Peyer's patch (tissue), 4 donors: ENCODE results near the gene SDHD. TPM values are rescaled to one million over a fixed set of nuclear protein-coding genes. Genes with fewer than 3 reads are reported as not detected.

ENCODE experiments used
- DNase-seq, 3 donors: peaks; one replicate each; pipeline ENCODE4 v3.0.0-alpha.2; 2017 to 2019
- H3K27ac ChIP-seq, 4 donors: fragments of 200-600 bp; sonication (generic); one replicate each; pipeline ENCODE4 v1.5.1; 2016 to 2019
- H3K27me3 ChIP-seq, 2 donors: fragments of 200-600 bp; sonication (generic); one replicate each; pipeline ENCODE4 v1.5.1; 2019
- H3K36me3 ChIP-seq, 3 donors: fragments of 200-600 bp; sonication (generic); one replicate each; pipeline ENCODE4 v1.5.1; 2016 to 2019
- H3K4me1 ChIP-seq, 4 donors: fragments of 200-600 bp; sonication (generic); one replicate each; pipeline ENCODE4 v1.5.1; 2016 to 2019
- H3K4me3 ChIP-seq, 4 donors: fragments of 200-600 bp; sonication (generic); 1 replicate in 3 of 4; 2 replicates in 1 of 4; pipeline ENCODE4 v1.5.1; 2016 to 2019; ENCODE audit warnings: mild to moderate bottlenecking in 1 of 4
- H3K9me3 ChIP-seq, 4 donors: fragments of 200-600 bp; sonication (generic); one replicate each; pipeline ENCODE4 v1.5.1; 2016 to 2019; ENCODE audit warnings: mild to moderate bottlenecking in 1 of 4
- POLR2A ChIP-seq, 2 donors: fragments of 450-650 bp; IDR thresholded peaks; one replicate each; pipeline ENCODE4 v1.5.1; 2017; ENCODE audit warnings: antibody characterized with exemption in 2 of 2, mild to moderate bottlenecking in 2 of 2, moderate library complexity in 2 of 2
- total RNA-seq, 4 donors: library from RNA; depleted of rRNA; stranded (reverse); fragments of >200 nt; gene quantifications; one replicate each; pipeline ENCODE4 v1.1.0, GENCODE V29; 2016
- TF ChIP-seq, protein P1 (sequence below), 6 experiments: fragments of 450-650 bp in 4 of 6; fragments of 200-600 bp in 2 of 6; sonication (generic) in 1 of 6; IDR thresholded peaks; one replicate each; pipeline ENCODE4 v1.5.1; 2017 to 2019; ENCODE audit warnings: antibody characterized with exemption in 6 of 6, mild to moderate bottlenecking in 3 of 6, moderate library complexity in 1 of 6

The SDHD gene
- total RNA-seq, 4 donors from 2014 or later = 114 to 290 (median 149) TPM

DNA sequence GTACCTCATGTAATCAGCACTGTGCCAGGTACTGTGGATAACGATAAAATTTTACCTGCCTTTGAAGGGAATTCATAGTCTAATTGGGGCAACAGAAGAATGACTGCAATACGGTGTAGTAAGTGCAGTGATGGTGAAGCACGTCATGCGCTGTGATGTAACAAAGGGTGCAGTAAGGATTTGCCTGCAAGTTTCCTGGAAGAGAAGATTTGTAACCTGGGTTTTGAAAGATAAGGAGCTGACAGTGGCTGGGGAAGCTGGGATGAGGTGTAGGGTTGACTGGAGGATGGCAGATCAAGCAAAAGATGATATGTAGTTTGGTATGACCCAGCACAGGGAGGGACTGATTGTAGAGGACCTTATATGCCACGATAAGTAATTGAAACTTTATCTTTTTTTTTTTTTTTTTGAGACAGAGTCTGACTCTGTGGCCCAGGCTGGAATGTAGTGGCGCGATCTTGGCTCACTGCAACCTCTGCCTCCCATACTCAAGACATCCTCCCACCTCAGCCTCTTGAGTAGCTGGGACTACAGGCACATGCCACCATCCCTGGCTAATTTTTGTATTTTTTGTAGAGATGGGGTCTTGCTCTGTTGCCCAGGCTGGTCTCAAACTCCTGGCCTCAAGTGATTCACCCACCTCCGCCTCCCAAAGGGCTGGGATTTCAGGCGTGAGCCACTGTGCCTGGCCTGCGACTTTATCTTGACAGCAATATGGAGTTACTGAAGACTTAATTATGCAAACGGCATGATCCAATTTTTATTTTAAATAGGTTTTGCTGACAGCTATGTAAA, 11.3 kb downstream of the SDHD start:
- no peak for DNase-seq
- Histone ChIP-seq H3K4me1 (no peaks in the 10 kb centered on the region), H3K9me3 (no peaks in the 10 kb centered on the region), H3K36me3 (peaks cover 0 to 34% (median 0%) of the 10 kb centered on the region in 3 donors), H3K27ac (no peak overlapping the region), H3K4me3 (no peak overlapping the region), H3K27me3 (no peaks in the 10 kb centered on the region)
- TF ChIP-seq, protein P1, sequence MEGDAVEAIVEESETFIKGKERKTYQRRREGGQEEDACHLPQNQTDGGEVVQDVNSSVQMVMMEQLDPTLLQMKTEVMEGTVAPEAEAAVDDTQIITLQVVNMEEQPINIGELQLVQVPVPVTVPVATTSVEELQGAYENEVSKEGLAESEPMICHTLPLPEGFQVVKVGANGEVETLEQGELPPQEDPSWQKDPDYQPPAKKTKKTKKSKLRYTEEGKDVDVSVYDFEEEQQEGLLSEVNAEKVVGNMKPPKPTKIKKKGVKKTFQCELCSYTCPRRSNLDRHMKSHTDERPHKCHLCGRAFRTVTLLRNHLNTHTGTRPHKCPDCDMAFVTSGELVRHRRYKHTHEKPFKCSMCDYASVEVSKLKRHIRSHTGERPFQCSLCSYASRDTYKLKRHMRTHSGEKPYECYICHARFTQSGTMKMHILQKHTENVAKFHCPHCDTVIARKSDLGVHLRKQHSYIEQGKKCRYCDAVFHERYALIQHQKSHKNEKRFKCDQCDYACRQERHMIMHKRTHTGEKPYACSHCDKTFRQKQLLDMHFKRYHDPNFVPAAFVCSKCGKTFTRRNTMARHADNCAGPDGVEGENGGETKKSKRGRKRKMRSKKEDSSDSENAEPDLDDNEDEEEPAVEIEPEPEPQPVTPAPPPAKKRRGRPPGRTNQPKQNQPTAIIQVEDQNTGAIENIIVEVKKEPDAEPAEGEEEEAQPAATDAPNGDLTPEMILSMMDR (IDR thresholded peaks at IDR 0.05) = no peak
- TF ChIP-seq POLR2A (IDR thresholded peaks at IDR 0.05) = no peak

DNA sequence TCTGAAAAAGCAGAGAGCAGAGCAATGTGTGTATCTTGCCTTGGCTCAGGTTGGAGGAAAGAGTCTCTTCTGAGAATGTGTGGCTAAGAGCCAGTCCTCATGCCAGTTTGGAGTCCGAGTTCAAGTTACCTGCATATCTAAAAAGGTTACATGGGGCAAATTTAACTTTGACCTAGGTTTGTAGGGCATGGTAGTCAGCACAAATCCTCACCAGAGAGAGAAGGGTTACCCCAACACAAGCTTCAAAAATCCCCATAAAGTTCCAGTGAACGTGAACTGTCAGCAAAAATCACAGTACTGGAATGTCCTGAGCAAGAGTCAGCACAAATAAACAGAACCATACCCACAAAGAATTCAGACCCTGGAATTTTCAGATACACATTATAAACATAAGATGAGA, 13.8 kb downstream of the SDHD start:
- Histone ChIP-seq H3K4me3 (no peak overlapping the region), H3K4me1 (no peaks in the 10 kb centered on the region), H3K27me3 (no peaks in the 10 kb centered on the region), H3K36me3 (peaks cover 0 to 9% (median 0%) of the 10 kb centered on the region in 3 donors), H3K27ac (no peak overlapping the region), H3K9me3 (no peaks in the 10 kb centered on the region)
- DNase-seq = no peak
- TF ChIP-seq, protein P1 (IDR thresholded peaks at IDR 0.05) = no peak
- TF ChIP-seq POLR2A (IDR thresholded peaks at IDR 0.05) = no peak

DNA sequence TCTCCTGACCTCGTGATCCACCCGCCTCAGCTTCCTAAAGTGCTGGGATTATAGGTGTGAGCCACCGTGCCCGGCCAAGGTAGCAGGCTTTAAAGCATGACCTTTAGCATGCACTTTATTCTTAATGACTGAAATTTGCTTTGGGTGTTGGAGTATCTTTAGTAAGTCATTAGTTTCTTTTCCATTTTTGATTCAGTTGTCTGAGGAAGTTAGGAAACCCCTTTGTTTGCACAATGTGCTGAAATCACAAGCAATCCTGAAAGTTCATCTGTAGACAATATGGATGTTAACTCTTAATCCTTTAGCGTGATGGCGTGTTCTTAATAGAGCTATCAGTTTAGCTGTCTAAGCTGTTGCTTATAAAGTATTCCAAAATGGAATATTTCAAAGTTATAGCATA, 16.8 kb downstream of the SDHD start:
- H3K36me3 ChIP-seq = no peaks in the 10 kb centered on the region
- H3K9me3 ChIP-seq = no peaks in the 10 kb centered on the region
- DNase-seq = no peak
- no peak overlapping the region for H3K4me3 ChIP-seq
- H3K4me1 ChIP-seq = no peaks in the 10 kb centered on the region
- H3K27me3 ChIP-seq = no peaks in the 10 kb centered on the region
- TF ChIP-seq, protein P1 (IDR thresholded peaks at IDR 0.05) = no peak
- no peak for TF ChIP-seq POLR2A (IDR thresholded peaks at IDR 0.05)
- H3K27ac ChIP-seq = no peak overlapping the region

DNA sequence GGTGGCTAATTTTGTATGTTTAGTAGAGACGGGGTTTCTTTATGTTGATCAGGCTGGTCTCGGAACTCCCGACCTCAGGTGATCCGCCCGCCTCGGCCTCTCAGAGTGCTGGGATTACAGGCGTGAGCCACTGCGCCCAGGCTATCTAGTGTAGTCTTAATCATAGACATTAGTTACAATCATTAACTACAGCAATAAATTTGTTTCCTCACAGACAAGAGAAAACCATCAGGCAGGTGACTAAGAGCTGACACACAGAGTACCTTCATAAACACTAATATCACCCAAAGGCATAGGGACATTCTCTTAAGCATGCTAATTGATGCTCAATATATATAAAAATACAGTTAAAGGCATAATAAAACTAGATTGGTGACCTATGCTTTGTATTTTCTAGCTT, 19.4 kb downstream of the SDHD start:
- no peaks in the 10 kb centered on the region for H3K27me3 ChIP-seq
- no peaks in the 10 kb centered on the region for H3K9me3 ChIP-seq
- no peak overlapping the region for H3K27ac ChIP-seq
- DNase-seq = no peak
- H3K4me1 ChIP-seq = no peaks in the 10 kb centered on the region
- no peaks in the 10 kb centered on the region for H3K36me3 ChIP-seq
- H3K4me3 ChIP-seq = no peak overlapping the region
- TF ChIP-seq, protein P1 (IDR thresholded peaks at IDR 0.05) = no peak
- TF ChIP-seq POLR2A (IDR thresholded peaks at IDR 0.05) = no peak

DNA sequence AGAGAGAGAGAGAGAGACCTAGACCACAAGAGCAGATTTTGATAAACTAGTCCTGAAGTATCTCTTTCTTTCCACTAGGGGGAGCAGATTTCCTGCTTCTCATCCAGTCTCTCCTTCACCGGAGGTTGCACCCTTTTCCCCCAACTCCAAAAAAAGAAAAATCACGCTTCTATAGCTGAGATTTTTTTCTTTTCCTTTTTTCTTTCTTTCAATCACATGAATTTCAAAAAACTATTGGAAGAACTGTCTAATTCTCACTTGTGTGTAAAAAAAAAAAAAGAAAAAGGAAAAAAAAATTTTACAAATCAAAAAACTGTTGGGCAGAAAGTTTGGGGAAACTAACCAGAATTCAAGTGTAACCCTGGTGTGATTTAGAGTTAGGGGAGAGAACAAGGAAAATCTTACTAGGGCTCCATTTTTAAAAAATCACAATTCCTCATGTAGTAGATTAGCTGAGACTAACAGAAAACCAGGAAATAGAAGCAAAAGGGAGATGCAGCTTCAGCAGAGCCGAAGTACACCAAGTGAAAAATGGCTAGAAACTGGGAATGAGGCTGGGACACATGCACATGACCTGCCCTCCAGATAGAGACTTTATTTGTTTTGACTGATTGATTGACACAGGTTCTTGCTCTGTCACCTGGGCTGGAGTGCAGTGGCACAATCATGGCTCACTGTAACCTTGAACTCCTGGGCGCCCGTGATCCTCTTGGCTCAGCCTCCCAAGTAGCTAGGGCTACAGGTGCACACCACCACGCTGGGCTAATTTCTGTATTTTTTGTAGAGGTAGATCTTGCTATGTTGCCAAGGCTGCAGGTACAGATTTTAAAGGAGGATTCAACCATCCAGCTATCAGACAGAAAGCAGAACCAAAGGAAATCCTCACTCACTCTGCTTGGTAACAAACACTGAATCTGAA, 27.1 kb downstream of the SDHD start:
- no peaks in the 10 kb centered on the region for H3K36me3 ChIP-seq
- no peaks in the 10 kb centered on the region for H3K27me3 ChIP-seq
- no peak overlapping the region for H3K4me3 ChIP-seq
- no peaks in the 10 kb centered on the region for H3K4me1 ChIP-seq
- no peak overlapping the region for H3K27ac ChIP-seq
- no peak for DNase-seq
- TF ChIP-seq POLR2A (IDR thresholded peaks at IDR 0.05) = no peak
- TF ChIP-seq, protein P1 (IDR thresholded peaks at IDR 0.05) = peak; percentile 13 to 73 (median 70)
- no peaks in the 10 kb centered on the region for H3K9me3 ChIP-seq
